ENCODE measurements around the gene IRAK2. TPM values are rescaled to one million over a fixed set of nuclear protein-coding genes. Genes with fewer than 3 reads are reported as not detected.
"Not testable (repeated sequence)": the region's sequence is repeated elsewhere in the genome, so short reads cannot be mapped to it uniquely, and the experiment has no call there.

Gene IRAK2
- total RNA-seq, 2 experiments from 2014 or later, result 3.0 TPM

DNA sequence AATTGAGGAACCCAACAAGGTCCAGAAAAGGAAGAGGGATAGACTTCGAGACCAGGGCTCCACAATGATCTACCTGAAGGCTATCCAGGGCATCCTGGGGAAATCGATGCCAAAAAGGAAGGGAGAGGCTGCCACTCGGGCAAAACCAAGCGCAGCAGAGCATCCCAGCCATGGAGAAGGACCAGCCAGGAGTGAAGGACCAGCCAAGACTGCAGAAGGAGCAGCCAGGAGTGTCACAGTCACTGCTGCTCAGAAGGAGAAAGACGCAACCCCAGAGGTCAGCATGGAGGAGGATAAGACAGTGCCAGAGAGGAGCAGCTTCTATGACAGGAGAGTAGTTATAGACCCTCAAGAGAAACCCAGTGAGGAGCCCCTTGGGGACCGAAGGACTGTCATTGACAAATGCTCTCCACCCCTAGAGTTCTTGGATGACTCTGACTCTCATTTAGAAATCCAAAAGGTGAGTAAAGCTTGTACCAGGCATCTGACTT is 95.5 kb downstream of the IRAK2 start:
- Mint-ChIP-seq H3K9me3 (no peaks in the 10 kb centered on the region), H3K4me3 (no peak overlapping the region), H3K4me1 (ENCODE audit: low read depth) (peaks cover 68% of the 10 kb centered on the region), H3K27me3 (no peaks in the 10 kb centered on the region), H3K36me3 (ENCODE audit: low read depth) (peaks cover 74% of the 10 kb centered on the region), H3K27ac (peak overlapping the region; percentile 66)
- intact Hi-C loops (cut with micrococcal nuclease), result no loop called here
- ChIA-PET CTCF (interaction anchor here (0.9 to 1.6 kb wide), 2 partner anchors 10 kb away, joined by 4 to 6 read pairs; no protein-coding TSS in a partner anchor), POLR2A (interaction anchor here (1.2 kb wide), 1 partner anchor 95 kb away, joined by 3 read pairs; no protein-coding TSS in a partner anchor)
- TF ChIP-seq, protein P1, sequence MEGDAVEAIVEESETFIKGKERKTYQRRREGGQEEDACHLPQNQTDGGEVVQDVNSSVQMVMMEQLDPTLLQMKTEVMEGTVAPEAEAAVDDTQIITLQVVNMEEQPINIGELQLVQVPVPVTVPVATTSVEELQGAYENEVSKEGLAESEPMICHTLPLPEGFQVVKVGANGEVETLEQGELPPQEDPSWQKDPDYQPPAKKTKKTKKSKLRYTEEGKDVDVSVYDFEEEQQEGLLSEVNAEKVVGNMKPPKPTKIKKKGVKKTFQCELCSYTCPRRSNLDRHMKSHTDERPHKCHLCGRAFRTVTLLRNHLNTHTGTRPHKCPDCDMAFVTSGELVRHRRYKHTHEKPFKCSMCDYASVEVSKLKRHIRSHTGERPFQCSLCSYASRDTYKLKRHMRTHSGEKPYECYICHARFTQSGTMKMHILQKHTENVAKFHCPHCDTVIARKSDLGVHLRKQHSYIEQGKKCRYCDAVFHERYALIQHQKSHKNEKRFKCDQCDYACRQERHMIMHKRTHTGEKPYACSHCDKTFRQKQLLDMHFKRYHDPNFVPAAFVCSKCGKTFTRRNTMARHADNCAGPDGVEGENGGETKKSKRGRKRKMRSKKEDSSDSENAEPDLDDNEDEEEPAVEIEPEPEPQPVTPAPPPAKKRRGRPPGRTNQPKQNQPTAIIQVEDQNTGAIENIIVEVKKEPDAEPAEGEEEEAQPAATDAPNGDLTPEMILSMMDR (IDR thresholded peaks at IDR 0.05), result no peak
- no peak for DNase-seq
- no peak for ATAC-seq

DNA sequence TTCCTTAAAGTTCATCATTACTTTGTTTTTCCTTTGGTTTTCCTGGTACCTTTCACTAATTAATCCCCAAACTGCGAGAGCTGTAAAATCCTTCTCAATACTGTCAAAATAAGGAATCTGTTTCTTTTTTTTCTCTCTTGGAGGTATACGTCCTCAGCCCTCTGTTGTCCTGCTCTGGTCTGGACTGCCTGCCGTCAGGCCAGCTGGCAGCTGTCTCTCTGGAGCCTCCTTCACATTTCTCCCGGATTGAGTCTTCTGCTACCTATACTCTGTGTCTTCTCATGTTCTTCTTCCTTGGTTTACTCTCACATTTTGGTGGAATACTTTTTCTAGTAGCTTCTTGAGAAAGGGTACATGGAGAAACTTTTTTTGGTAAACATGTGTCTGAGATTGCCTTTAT is 97.3 kb downstream of the IRAK2 start:
- no peak for DNase-seq
- H3K4me3 Mint-ChIP-seq, result no peak overlapping the region
- TF ChIP-seq, protein P1 (IDR thresholded peaks at IDR 0.05), result no peak
- ATAC-seq, result no peak
- ChIA-PET CTCF (interaction anchor here (0.9 to 4.2 kb wide), 6 partner anchors 9 to 145 kb away, joined by 3 to 27 read pairs (median 3); partner anchors contain the start of gene TATDN2), POLR2A (interaction anchor here (0.6 to 1.2 kb wide), 4 partner anchors 14 to 133 kb away, joined by 3 to 4 read pairs (median 3); partner anchors contain the start of gene TATDN2)
- H3K4me1 Mint-ChIP-seq (ENCODE audit: low read depth), result peaks cover 65% of the 10 kb centered on the region
- peaks cover 71% of the 10 kb centered on the region for H3K36me3 Mint-ChIP-seq (ENCODE audit: low read depth)
- H3K27ac Mint-ChIP-seq, result peak overlapping the region; percentile 51
- no peaks in the 10 kb centered on the region for H3K27me3 Mint-ChIP-seq
- H3K9me3 Mint-ChIP-seq, result no peaks in the 10 kb centered on the region
- intact Hi-C loops (cut with micrococcal nuclease), result no loop called here

DNA sequence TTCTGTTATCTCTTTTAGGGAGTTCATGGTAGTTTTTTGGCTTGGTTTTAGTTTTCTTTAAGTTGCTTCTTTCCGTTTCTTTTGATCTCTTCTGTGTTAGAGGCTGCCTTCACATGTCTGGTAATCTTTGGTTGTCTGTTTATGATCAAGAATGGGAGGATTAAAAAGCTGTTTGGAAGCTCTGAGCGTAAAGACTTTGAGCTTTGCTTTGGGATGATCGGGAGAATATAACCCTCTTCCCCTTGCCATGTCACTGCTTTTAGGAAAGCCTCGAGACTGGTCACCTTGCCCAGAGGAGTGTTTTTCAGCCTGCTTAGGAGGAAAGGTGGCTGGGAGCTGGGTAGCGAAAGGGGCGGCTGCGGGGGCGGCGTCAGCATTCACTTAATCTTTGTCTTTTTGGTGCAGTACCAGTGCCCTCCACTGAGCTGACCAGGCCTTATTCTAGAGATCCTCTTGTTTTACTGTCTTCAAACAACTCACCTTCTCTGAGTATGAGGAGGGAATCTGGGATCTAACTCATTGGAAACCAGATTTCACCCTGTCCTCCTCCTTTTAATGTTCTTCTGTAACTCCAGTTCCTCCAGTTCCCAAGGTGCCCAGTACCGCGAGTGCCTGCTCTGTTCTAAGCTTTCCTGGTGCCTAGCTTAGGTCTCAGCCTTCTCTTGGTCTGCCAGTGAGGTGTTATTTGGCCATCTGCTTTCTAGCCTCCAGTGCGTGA is 99.1 kb downstream of the IRAK2 start:
- TF ChIP-seq, protein P1 (IDR thresholded peaks at IDR 0.05), result peak; percentile 74
- intact Hi-C loops (cut with micrococcal nuclease), result no loop called here
- H3K27ac Mint-ChIP-seq, result peak overlapping the region; percentile 90
- no peaks in the 10 kb centered on the region for H3K9me3 Mint-ChIP-seq
- peaks cover 74% of the 10 kb centered on the region for H3K36me3 Mint-ChIP-seq (ENCODE audit: low read depth)
- CTCF ChIA-PET, result interaction anchor here (0.6 to 4.2 kb wide), 46 partner anchors 8 to 493 kb away, joined by 3 to 27 read pairs (median 4); partner anchors contain the start of genes IRAK2, TATDN2 and VHL
- DNase-seq (peak; percentile 90), ATAC-seq (peak; percentile 98)
- peak overlapping the region; percentile 59 for H3K4me3 Mint-ChIP-seq
- POLR2A ChIA-PET, result interaction anchor here (1.0 to 1.8 kb wide), 4 partner anchors 10 to 277 kb away, joined by 3 to 12 read pairs (median 6); partner anchors contain the start of genes EMC3 and TATDN2
- H3K27me3 Mint-ChIP-seq, result no peaks in the 10 kb centered on the region
- peaks cover 70% of the 10 kb centered on the region for H3K4me1 Mint-ChIP-seq (ENCODE audit: low read depth)

DNA sequence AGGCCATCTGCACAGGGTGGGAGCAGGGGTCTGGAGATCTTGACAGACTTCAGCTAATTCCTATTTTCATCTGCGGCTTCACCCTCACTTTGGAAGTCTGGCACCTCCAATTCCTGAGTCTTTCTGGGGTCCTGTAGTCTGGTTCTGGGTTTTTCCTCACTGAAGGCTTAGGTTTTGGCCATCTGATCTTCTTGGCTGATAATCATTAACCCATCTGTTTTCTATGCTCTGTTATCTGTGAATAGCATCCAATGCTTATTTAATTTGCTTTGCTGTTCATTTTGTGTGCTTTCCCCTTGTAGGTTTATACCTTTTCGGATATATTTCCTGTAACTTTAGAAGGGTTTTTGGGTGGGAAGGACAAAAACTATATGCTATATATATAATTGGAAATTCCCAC is 101.1 kb downstream of the IRAK2 start:
- POLR2A ChIA-PET, result no interaction called here
- ATAC-seq, result no peak
- H3K27ac Mint-ChIP-seq, result peak overlapping the region; percentile 25
- no peak for DNase-seq
- intact Hi-C loops (cut with micrococcal nuclease), result no loop called here
- CTCF ChIA-PET, result interaction anchor here (1.4 kb wide), 1 partner anchor 17 kb away, joined by 3 read pairs; no protein-coding TSS in a partner anchor
- H3K9me3 Mint-ChIP-seq, result no peaks in the 10 kb centered on the region
- TF ChIP-seq, protein P1 (IDR thresholded peaks at IDR 0.05), result no peak
- peaks cover 64% of the 10 kb centered on the region for H3K4me1 Mint-ChIP-seq (ENCODE audit: low read depth)
- H3K4me3 Mint-ChIP-seq, result no peak overlapping the region
- no peaks in the 10 kb centered on the region for H3K27me3 Mint-ChIP-seq
- peaks cover 69% of the 10 kb centered on the region for H3K36me3 Mint-ChIP-seq (ENCODE audit: low read depth)

DNA sequence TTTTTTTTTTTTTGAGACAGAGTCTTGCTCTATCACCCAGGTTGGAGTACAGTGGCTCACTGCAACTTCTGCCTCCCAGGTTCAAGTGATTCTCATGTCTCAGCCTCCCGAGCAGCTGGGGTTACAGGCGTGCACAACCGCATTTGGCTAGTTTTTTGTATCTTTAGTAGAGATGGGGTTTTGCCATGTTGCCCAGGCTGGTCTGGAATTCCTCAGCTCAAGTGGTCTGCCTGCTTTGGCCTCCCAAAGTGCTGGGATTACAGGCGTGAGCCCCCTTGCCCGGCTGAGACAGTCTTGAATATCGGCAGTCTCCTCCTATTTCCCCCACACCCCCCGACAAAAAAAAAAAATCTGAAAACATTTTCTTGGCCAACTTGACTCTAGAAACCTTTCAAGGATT is 102.2 kb downstream of the IRAK2 start:
- H3K9me3 Mint-ChIP-seq; H3K27ac Mint-ChIP-seq; H3K4me3 Mint-ChIP-seq; intact Hi-C loops (cut with micrococcal nuclease); H3K27me3 Mint-ChIP-seq; DNase-seq; CTCF ChIA-PET; ATAC-seq: not testable (repeated sequence)
- Mint-ChIP-seq H3K4me1 (ENCODE audit: low read depth) (peaks cover 59% of the 10 kb centered on the region), H3K36me3 (ENCODE audit: low read depth) (peaks cover 70% of the 10 kb centered on the region)
- POLR2A ChIA-PET, result interaction anchor here (0.6 kb wide), 1 partner anchor 30 kb away, joined by 3 read pairs; no protein-coding TSS in a partner anchor

Measured in activated CD8-positive, alpha-beta T cell treated with anti-CD3 and anti-CD28 coated beads for 36 hours (primary cell).